GM08714 (cell line): ENCODE data around the gene PLK3.
"Not testable (repeated sequence)": the region's sequence is repeated elsewhere in the genome, so short reads cannot be mapped to it uniquely, and the experiment has no call there.

ENCODE experiments used
- H3K4me3 ChIP-seq: fragments of 200-500 bp; sonication (Bioruptor generic); 2 replicates; pipeline ENCODE4 v1.5.1; 2014; ENCODE audit warnings: mild to moderate bottlenecking, low read length, inconsistent platforms
- ZNF274 ChIP-seq: IDR thresholded peaks from 2 replicates; pipeline ENCODE4 v1.6.1; 2012; ENCODE audit warnings: mild to moderate bottlenecking, low read depth, low read length

PLK3 gene

GRCh38 chr1:44835738-44836675, 35.8 kb downstream of the PLK3 start:
- no peak overlapping the region for H3K4me3 ChIP-seq
- TF ChIP-seq ZNF274, result no peak

GRCh38 chr1:44838294-44838693, 38.1 kb downstream of the PLK3 start:
- not testable (repeated sequence) for H3K4me3 ChIP-seq

GRCh38 chr1:44839576-44839975, 39.4 kb downstream of the PLK3 start:
- TF ChIP-seq ZNF274, result no peak
- H3K4me3 ChIP-seq, result no peak overlapping the region

GRCh38 chr1:44842486-44842861, 42.3 kb downstream of the PLK3 start:
- peak overlapping the region; percentile 34; the same call in 1 of the 2 replicates for H3K4me3 ChIP-seq
- TF ChIP-seq ZNF274, result no peak

- no peak for TF ChIP-seq ZNF274
- H3K4me3 ChIP-seq, result peak within 1 kb of the TSS; percentile 34; the same call in 1 of the 2 replicates
Measured at GRCh38 chr1:44842862-44843655, 42.9 kb downstream of the PLK3 start, which contains the start of gene PTCH2. Gene PTCH2 (minus strand): TSS chr1:44843253. CDS start chr1:44842932, 321 bp downstream.

- no peak for TF ChIP-seq ZNF274
- no peak overlapping the region for H3K4me3 ChIP-seq
Measured at GRCh38 chr1:44846985-44847384, 46.8 kb downstream of the PLK3 start.

GRCh38 chr1:44847845-44848244, 47.7 kb downstream of the PLK3 start:
- TF ChIP-seq ZNF274, result no peak
- no peak overlapping the region for H3K4me3 ChIP-seq

GRCh38 chr1:44848456-44849181, 48.4 kb downstream of the PLK3 start:
- TF ChIP-seq ZNF274, result no peak

GRCh38 chr1:44849575-44850132, 49.5 kb downstream of the PLK3 start:
- TF ChIP-seq ZNF274, result no peak
- H3K4me3 ChIP-seq, result no peak overlapping the region

More at GRCh38 chr1:44848456-44849181, 48.4 kb downstream of the PLK3 start:
- H3K4me3 ChIP-seq, result no peak overlapping the region

GRCh38 chr1:44851308-44851707, 51.1 kb downstream of the PLK3 start:
- no peak for TF ChIP-seq ZNF274
- no peak overlapping the region for H3K4me3 ChIP-seq

- TF ChIP-seq ZNF274, result no peak
- H3K4me3 ChIP-seq, result no peak overlapping the region
Measured at GRCh38 chr1:44853201-44853600, 53.0 kb downstream of the PLK3 start.

GRCh38 chr1:44854970-44855369, 54.8 kb downstream of the PLK3 start:
- TF ChIP-seq ZNF274, result no peak
- no peak overlapping the region for H3K4me3 ChIP-seq
